ENCODE data around the gene IPCEF1.

The IPCEF1 gene

DNA sequence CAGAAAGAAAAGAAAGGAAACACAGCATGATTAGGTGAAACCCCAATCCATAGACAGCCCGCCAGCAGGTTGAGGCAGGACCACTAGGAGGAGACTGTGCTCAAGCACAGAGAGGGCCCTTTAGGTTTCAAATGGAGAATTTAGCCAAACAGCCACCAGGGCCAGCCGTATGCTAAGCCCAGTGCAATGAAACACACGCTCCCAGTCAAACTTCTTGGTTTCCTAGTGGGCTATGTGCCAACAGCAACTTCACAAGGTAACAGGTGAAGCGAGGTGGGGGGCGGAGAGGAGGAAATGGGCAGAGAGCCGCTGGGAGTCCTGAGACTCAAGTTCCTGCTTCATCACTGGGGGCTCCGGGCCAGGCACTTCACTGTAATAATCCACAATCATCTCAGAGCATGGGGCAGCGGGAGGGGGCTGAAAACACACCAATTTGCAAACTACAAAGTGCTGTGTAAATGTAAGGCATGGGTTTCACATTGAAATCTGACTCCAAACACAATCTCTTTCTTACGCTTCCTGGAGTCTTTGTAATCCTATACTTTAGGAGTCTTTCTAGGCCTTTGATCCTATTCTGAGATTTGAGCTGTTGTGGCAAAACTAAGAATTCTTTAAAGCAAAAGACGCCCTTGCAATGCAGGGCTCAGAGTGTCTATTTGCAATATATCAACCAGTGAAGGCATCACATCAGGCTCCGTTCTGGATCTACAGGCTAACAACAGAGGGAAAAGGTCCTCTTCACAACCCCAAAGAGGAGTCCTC lies 200.3 kb downstream of the IPCEF1 start:
- peak; percentile 88 for DNase-seq

DNA sequence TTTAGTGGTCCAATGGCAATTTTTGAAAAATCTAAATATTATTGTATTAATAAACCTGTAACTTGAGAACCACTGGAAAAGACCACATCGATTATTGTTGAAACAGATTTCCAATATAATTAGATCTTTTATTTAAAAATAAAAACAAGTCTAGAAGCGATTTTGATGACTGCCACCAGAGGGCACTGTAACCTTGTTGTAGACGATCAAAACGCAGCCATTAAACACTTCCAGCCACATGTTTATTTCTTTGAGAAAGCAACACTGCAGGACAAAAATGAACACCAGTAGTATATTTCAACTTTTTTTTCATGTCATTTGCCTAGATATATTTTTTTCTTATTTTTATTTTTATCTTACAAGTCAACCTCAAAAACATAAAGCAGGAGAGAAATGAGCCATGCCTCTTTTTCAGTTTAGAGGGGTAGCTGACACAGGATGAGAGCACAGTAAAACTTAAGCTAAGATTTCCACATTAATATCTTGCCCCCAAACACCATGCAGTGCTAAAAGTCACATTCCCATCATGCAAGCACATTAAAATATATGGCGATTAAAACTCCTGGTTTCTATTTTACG lies 202.1 kb downstream of the IPCEF1 start:
- DNase-seq, result peak; percentile 29

DNA sequence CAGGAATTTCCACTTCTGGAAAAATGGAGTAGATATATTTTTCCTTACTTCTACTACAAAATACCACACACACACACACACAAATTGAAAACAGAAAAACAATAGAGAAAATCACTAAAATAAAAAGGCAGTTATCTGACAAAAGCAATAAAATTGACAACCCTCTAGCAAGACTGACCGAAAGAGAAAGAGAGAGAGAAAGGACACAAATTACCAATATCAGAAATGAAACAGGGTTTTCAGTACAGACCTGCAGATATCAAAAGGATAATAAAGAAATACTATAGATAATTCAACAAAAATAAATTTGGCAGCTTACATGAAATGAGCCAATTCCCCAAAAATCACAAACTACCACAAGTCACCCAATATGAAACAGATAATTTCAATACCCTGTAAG lies 212.8 kb downstream of the IPCEF1 start:
- no peak for DNase-seq

DNA sequence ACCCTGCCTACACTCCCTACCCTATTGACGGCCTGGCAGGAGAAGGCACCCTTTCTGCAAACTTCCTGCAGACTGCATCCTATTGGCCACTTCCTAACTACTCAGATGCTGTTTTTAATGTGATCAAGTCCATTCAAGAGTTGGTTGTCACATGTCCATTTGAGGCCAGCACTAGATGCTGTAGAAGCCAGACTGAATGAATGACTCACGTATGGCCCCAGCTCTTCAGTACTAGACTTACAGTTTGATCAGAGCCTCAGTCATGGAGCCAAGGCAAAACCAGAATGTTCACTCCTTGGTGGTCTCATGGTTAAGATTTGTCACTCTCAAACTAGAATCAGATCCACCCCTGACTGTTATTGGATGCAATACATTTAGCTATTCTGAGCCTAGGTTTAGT lies 215.9 kb downstream of the IPCEF1 start:
- DNase-seq, result no peak

DNA sequence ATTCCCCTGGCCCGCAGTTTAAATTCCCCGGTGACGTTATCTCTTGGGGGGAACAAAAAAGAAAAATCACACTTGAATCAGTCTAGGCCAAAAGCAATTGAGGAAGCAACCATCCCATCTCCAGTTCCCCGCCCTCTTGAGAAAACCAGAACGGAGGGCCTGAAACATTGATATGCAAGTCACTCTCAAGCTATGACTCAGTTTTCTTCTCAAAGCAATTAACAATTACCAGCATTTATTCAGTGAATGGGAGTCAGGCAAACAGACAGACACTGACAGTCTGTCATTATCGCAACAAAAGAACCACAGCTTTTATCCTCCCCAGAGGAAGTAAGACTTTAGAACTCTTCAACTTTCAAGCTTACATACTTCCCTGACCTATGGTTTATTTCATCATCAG lies 216.7 kb downstream of the IPCEF1 start:
- no peak for DNase-seq

DNA sequence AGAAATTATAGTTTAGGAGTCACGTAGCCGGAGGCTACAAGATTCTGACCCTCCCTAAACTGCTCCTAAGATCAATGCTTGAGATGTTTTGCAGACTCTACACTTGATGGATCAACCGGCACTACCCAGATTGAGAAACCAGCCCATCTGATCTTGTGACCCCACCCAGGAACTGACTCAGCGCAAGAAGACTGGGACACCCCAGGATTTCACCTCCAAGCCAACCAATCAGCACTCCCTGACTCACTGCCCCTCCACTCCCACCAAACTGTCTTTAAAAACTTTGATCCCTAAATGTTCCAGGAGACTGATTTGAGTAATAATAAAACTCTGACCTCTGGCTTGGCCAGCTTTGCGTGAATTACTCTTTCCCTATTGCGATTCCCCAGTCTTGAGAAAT lies 217.8 kb downstream of the IPCEF1 start:
- no peak for DNase-seq

DNA sequence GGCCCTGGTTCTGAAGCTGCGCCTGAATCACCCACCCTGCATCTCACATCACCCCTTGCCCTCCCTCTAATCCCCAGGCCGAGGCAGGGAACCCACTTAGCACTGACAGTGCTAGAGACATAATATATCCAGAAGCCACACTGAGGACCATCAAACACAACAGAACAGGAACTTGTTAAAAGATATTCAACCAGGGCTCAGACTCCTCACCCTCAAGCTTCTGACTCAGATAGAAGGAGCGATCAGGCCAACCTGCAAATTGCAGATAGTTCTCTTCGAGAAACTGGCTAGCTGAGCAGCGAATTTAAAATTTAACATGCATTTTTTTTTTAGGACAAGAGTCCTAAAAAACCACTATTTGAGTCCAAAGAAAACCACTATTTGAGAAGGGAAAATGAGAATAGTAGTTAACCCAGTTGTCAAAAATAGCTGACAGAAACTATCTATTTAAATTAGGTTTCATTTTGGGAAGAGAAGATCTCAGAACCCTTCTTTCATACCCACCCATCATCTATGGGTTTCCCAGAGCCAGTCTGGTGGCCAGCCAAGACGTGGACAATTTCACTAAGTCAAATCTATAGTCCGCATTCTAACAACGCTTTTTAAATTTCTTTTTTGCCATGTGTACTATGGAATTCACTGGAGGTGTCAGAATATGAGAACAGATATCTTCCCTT lies 222.0 kb downstream of the IPCEF1 start:
- DNase-seq, result no peak

DNA sequence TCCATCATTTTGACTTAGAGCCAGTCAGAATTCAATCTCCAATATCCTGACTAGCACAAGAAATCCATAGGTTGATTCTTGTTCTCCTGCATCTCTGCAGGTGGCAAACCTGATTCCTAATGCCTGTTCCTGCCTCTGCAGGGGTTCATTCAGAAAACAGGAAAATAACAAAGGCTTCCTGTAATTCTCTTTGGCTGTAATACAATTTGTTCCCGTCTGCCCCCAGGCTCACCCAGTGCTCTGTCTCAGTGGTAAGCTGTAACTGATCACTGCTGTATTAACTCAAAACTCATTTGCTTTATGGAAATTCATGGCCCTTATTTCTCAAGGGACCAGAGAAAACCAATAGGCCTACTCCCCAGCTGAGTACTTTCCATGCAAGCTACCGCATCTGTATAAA lies 228.9 kb downstream of the IPCEF1 start:
- DNase-seq, result no peak

DNA sequence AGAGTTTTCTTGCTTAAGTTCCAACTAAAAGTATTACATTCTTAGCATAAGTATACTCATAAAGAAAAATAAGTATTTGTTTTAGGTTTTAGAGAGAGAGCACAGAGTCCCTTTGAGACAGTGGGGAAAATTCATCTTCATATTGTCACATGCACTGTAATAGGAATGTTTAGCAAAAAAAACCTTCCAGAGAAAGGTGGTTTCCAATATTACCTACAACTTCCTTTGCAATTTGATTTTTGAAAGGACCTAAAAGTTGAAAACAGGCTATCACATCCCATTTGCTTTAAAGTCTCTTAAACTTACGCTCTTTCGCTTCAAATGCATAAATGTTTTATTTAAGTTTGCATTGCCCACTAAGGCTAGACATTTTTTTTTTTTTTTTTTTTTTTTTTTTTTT lies 231.2 kb downstream of the IPCEF1 start:
- DNase-seq, result no peak

DNA sequence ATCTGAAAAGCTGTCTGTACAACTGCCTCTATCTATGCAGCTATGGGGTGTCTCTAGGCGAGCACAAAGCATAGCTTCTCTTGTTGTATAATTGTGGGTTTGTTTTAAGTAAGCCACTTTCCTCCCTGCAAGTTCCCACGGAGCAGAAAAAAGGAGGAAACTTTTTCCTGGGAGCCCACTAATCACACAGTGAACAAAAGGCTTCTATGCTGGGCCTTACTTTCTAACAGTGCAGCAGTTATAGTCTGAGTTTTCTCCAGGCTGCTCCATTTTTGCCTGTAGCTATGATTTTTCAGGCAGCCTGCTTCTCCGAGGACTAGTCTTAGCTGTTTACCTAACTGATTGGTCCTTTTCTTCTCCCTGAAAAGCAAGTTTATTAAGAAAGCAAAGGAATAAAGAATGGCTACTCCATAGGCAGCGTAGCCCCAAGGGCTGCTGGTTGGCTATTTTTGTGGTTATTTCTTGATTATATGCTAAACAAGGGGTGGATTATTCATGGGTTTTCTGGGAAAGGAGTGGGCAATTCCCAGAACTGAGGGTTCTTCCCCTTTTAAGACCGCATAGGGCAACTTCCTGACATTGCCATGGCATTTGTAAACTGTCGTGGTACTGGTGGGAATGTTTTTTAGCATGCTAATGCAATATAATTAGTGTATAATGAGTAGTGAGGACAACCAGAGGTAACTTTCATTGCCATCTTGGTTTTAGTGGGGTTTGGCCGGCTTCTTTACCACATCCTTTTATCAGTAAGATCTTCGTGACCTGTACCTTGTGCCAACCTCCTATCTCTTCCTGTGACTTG lies 233.2 kb downstream of the IPCEF1 start:
- DNase-seq, result no peak

DNA sequence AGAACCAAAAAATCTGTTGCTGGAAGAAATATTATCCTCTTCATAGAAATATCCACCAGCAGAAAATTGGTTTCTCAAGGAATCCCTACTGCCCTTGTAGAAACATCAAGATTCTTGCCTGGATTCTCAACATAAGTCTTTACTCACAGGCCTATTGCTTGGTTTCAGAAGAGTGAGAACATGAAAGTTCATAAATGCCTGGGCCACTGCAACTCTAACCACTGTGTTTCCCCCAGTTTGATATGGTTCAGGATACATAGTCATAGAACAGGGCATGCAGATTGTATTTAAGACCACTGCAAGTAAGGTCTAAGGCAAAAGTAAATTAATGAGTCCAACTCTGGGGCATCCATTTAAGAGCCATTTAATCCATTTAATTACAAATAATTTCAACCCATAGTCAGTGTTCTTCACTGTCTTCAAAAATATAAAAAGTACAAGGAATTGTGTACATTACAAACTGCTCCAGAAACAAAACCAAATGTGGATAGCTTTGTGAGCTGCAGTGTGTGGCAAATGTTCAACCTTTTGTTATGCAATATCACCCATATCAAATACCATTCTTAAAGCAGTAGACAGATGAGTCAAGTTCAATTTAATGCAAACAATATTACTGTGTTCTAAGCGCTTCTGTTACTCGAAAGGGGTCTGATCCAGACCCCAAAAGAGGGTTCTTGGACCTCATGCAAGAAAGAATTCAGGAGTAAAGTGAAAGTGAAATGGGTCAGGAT lies 234.2 kb downstream of the IPCEF1 start:
- DNase-seq, result no peak

DNA sequence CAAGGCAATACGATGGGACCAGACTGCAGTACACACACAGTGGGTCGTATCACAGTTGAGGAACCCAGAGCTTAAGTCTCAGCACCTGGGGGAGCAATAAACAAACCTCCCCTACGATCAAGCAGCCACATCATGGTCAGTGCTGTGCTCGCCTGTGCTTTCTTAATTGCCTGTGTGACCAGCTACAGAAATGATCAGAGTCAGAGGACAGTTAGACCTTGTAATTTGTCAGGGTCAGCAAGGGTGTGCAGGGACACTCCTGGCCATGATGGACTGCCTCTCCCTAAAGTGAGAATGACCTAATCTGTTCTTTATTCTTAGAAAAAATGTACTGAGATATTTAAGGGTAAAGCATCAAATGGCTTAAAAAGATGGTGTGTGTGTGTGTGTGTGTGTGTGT lies 239.1 kb downstream of the IPCEF1 start:
- DNase-seq, result no peak

DNA sequence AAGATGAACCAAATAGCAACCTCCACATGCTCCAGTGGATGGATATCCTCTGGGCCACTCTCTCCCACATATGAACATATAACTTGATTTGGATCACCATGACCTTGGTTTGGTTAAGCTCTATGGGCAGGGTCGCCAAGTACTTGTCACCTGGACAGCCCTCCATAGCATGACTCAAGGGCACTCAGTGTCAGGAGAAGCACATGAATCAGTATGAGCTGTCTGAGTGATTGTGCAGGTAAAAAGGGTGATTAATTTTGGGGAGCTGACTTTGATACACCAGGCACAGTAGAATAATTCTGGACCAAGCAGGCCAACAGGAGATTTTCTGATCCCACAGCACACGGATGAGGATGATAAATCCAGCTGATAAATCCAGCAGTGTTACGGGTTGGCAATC lies 243.2 kb downstream of the IPCEF1 start:
- no peak for DNase-seq

DNA sequence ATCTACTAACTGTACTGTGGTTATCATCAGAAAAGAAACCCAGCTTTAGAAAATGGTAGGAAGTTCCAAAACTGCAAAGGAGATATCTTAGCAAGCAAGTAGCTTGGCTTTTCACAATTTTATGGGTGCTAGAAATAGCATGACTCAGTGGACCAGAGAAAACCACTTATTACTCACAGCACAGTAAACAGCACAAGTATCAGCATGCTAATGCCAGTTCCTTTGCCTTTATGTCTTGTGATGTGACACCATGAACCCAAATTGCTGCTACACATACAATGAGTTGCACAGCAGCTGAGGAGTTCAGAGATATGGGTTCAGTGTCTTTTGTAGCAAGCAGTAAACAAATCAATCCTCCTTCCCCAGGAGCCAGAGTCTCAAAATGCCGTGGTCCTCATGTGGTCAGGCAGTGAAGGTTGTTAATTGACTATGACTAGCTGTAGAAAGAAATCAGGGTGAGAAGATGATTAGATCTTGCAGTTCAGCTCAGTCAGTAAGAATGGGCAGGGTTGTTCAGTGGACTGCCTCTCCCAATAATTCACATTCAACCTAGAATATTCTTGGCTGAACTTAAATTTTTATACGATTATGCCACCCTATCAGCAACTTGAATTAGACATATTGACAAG lies 244.3 kb downstream of the IPCEF1 start:
- DNase-seq, result no peak

DNA sequence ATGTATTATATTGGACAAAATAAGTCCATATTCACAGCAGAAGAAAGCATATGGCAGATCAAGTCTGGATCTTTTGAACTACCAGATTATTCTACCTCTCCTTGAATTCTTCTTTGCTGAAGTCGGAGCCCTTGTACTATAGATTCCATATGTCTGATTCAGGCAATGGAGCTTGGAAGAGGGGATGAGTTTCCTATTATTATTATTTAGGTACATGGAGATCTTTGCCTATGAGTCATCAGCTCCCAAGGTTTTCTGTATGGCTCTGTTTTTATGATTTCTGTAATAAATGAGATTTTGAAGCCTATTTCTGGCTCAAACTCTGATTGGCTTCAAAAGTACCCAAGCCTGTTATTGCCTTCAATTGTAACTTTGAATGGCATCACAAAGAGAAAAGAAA lies 245.6 kb downstream of the IPCEF1 start:
- no peak for DNase-seq

DNA sequence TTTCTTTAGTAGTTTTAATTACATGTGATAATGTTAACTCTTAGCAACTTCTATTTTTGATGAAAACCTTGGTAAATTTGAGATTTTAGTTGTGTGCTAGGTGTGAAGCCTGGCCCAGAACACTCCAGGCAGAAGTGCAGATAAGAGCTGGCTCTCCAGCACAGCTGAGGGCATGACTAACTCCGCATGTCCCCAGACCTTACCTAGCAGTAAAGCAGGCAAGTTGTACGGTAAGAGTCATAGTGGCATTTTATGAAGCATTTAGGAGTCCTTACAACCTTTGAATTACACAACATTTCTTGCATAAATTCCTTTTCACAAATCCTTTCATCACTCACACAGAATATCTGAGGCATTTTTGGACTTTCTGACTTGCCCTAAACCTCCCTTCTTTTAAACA lies 250.4 kb downstream of the IPCEF1 start:
- no peak for DNase-seq
